ENCODE measurements around the gene DIPK1C.

DNA sequence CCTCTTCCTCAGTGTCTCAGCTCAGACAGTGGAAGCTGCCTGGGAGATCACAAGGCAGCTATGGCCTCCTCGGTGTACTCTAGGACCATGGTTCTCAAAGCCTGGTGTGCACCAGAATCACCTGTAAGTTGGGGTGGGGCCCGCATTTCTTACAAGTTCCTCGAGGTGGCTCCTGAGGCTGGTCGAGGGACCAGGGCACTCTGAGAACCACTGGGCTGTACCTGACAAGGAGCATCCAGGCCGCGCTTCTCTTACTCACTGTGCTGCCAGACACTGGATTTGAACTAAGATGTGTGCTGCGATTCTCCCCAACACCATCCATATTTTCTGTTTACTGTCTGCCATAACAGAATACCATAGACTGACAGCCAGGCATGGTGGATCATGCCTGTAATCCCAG is 59.5 kb downstream of the DIPK1C start:
- TF ChIP-seq, protein P1, sequence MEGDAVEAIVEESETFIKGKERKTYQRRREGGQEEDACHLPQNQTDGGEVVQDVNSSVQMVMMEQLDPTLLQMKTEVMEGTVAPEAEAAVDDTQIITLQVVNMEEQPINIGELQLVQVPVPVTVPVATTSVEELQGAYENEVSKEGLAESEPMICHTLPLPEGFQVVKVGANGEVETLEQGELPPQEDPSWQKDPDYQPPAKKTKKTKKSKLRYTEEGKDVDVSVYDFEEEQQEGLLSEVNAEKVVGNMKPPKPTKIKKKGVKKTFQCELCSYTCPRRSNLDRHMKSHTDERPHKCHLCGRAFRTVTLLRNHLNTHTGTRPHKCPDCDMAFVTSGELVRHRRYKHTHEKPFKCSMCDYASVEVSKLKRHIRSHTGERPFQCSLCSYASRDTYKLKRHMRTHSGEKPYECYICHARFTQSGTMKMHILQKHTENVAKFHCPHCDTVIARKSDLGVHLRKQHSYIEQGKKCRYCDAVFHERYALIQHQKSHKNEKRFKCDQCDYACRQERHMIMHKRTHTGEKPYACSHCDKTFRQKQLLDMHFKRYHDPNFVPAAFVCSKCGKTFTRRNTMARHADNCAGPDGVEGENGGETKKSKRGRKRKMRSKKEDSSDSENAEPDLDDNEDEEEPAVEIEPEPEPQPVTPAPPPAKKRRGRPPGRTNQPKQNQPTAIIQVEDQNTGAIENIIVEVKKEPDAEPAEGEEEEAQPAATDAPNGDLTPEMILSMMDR (conservative IDR thresholded peaks at IDR 0.05 in 1 of 2, IDR thresholded peaks at IDR 0.05 in 1 of 2; ENCODE audit: low read depth in 1 of 2, low read length in 2 of 2) = no peak
- TF ChIP-seq EZH2 (IDR thresholded peaks at IDR 0.05; ENCODE audit: low read length, missing control alignments) = no peak

All from fibroblast of lung (primary cell).